ENCODE results near the gene GCNA.

DNA sequence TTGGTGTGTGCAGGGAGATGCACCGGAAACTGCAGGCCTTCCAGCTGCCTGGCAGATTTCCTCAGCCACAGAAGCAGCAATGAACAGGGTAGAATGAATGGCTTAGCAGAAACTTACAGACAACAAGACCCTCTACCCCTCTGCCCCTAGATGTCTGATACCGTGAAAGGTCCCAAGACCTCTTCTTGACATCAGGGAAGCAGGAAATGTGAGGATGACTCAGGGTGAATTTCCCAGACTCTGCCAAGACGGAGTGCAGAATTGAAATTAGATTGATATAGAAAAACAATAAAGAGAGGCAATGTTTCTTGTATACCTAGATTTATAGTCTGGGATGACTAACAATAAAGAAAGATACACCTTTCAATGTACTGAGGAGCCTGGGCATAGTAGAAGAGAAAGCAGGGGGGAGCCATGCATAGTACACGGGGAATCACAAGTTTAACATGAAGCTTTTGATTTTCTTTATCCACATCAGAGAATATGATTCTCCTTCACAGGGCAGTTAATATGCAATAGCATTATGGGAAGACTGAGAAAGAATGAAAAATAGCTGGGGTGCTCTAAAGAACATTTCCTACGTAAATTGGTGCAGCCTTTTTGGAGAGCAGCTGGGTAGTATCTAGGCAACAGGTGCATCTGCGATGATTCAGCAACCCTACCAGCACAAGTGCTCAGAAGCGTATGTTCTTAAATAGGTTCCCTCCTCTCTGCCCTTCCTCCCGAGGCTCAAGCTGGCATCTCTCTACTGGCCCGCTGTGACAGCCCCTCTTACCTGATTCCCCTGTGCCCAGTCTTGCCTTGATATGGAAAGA lies 58.4 kb downstream of the GCNA start:
- TF ChIP-seq, protein P1, sequence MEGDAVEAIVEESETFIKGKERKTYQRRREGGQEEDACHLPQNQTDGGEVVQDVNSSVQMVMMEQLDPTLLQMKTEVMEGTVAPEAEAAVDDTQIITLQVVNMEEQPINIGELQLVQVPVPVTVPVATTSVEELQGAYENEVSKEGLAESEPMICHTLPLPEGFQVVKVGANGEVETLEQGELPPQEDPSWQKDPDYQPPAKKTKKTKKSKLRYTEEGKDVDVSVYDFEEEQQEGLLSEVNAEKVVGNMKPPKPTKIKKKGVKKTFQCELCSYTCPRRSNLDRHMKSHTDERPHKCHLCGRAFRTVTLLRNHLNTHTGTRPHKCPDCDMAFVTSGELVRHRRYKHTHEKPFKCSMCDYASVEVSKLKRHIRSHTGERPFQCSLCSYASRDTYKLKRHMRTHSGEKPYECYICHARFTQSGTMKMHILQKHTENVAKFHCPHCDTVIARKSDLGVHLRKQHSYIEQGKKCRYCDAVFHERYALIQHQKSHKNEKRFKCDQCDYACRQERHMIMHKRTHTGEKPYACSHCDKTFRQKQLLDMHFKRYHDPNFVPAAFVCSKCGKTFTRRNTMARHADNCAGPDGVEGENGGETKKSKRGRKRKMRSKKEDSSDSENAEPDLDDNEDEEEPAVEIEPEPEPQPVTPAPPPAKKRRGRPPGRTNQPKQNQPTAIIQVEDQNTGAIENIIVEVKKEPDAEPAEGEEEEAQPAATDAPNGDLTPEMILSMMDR (conservative IDR thresholded peaks at IDR 0.05), result no peak
- no peak for TF ChIP-seq ZFX (IDR thresholded peaks at IDR 0.05)
